HepG2 (cell line): ENCODE data around the gene PLBD1.

Experiments
- CREB1 ChIP-seq, 2 experiments: fragments of 450-650 bp in 1 of 2; IDR thresholded peaks; 2 replicates each; pipeline ENCODE4 v1.6.1; 2016 to 2017; ENCODE audit warnings: control low read depth in 1 of 2, mild to moderate bottlenecking in 1 of 2, missing compliant biosample characterization in 1 of 2, missing genetic modification characterization in 1 of 2
- CTCF ChIP-seq: sonication (generic); formaldehyde crosslinking; IDR thresholded peaks from 2 replicates; pipeline ENCODE4 v1.5.0; 2020; ENCODE audit warnings: mild to moderate bottlenecking, missing genetic modification reagents, moderate library complexity
- E2F1 ChIP-seq: sonication (generic); formaldehyde crosslinking; IDR thresholded peaks from 2 replicates; pipeline ENCODE4 v1.5.0; 2020; ENCODE audit warnings: missing genetic modification reagents
- FOXK1 ChIP-seq: sonication (generic); formaldehyde crosslinking; IDR thresholded peaks from 2 replicates; pipeline ENCODE4 v1.4.0; 2020; ENCODE audit warnings: low read depth, missing genetic modification reagents, borderline replicate concordance
- HDAC2 ChIP-seq: sonication (generic); formaldehyde crosslinking; IDR thresholded peaks from 2 replicates; pipeline ENCODE4 v1.4.0; 2020; ENCODE audit warnings: missing genetic modification reagents
- POLR2A ChIP-seq, 2 experiments: IDR thresholded peaks; 2 replicates each; pipeline ENCODE4 v1.6.1; 2011; ENCODE audit warnings: low read depth in 2 of 2, low read length in 2 of 2, mild to moderate bottlenecking in 1 of 2, moderate library complexity in 1 of 2; ENCODE audit not compliant: insufficient read depth in 1 of 2
- SP1 ChIP-seq, 2 experiments: fragments of 450-650 bp in 1 of 2; sonication (generic) in 1 of 2; formaldehyde crosslinking in 1 of 2; IDR thresholded peaks; 2 replicates each; pipeline versions ENCODE4 v1.4.0 to v1.6.1; 2016 to 2020; ENCODE audit warnings: missing genetic modification reagents in 1 of 2
- TCF7 ChIP-seq: sonication (generic); IDR thresholded peaks from 2 replicates; pipeline ENCODE4 v1.6.1; 2016; ENCODE audit warnings: antibody characterized with exemption, low read depth
- ZNF572 ChIP-seq: sonication (generic); formaldehyde crosslinking; IDR thresholded peaks from 2 replicates; pipeline ENCODE4 v1.5.1; 2020; ENCODE audit warnings: mild to moderate bottlenecking, missing genetic modification reagents

GRCh38 chr12:14482886-14483285 is 84.8 kb downstream of the PLBD1 start:
- no peak for TF ChIP-seq ZNF572 (CRISPR knock-in tag)
- TF ChIP-seq E2F1 (CRISPR knock-in tag) = no peak
- TF ChIP-seq SP1 (IDR thresholded peaks at IDR 0.05) = no peak
- no peak for TF ChIP-seq SP1 (CRISPR knock-in tag; IDR thresholded peaks at IDR 0.05)
- no peak for TF ChIP-seq CTCF (CRISPR knock-in tag)
- no peak for TF ChIP-seq FOXK1 (CRISPR knock-in tag)
- no peak for TF ChIP-seq CREB1 (IDR thresholded peaks at IDR 0.05)
- TF ChIP-seq CREB1 (CRISPR knock-in tag; IDR thresholded peaks at IDR 0.05) = no peak
- no peak for TF ChIP-seq HDAC2
- TF ChIP-seq TCF7 = no peak
- no peak for TF ChIP-seq POLR2A (IDR thresholded peaks at IDR 0.05; ENCODE audit: insufficient read depth in 1 of 2, low read depth in 2 of 2, low read length in 2 of 2)
